ENCODE data around the gene RNF10.
"Not testable (repeated sequence)": the region's sequence is repeated elsewhere in the genome, so short reads cannot be mapped to it uniquely, and the experiment has no call there.

RNF10 gene

GRCh38 chr12:120522568-120522967, 11.6 kb upstream of the RNF10 start:
- no peak for DNase-seq (ENCODE audit: low read depth)
- H3K4me3 ChIP-seq (ENCODE audit: low read depth, low read length), result no peak overlapping the region
- in situ Hi-C loops (cut with HindIII; ENCODE audit: low sequenced_read_pairs), result no loop called here
- TF ChIP-seq CTCF (IDR thresholded peaks at IDR 0.05; ENCODE audit: low read depth, low read length, missing control alignments), result no peak

GRCh38 chr12:120528861-120529525, 5.2 kb upstream of the RNF10 start, which contains the start of gene COQ5:
TSS of gene COQ5 (minus strand) at chr12:120529158. CDS start at chr12:120529141, 17 bp downstream.
- peak; percentile 62 for DNase-seq (ENCODE audit: low read depth)
- peak within 1 kb of the TSS; percentile 65 for H3K4me3 ChIP-seq (ENCODE audit: low read depth, low read length)
- TF ChIP-seq CTCF (IDR thresholded peaks at IDR 0.05; ENCODE audit: low read depth, low read length, missing control alignments), result no peak
- in situ Hi-C loops (cut with HindIII; ENCODE audit: low sequenced_read_pairs), result no loop called here

GRCh38 chr12:120529641-120530417, 4.3 kb upstream of the RNF10 start:
- no peak for TF ChIP-seq CTCF (IDR thresholded peaks at IDR 0.05; ENCODE audit: low read depth, low read length, missing control alignments)
- DNase-seq (ENCODE audit: low read depth), result no peak
- H3K4me3 ChIP-seq (ENCODE audit: low read depth, low read length), result peak overlapping the region; percentile 65
- in situ Hi-C loops (cut with HindIII; ENCODE audit: low sequenced_read_pairs), result no loop called here

GRCh38 chr12:120530418-120530761, 3.8 kb upstream of the RNF10 start:
- in situ Hi-C loops (cut with HindIII; ENCODE audit: low sequenced_read_pairs); H3K4me3 ChIP-seq (ENCODE audit: low read depth, low read length): not testable (repeated sequence)

GRCh38 chr12:120532701-120533238, 1.4 kb upstream of the RNF10 start:
- in situ Hi-C loops (cut with HindIII; ENCODE audit: low sequenced_read_pairs), result no loop called here
- DNase-seq (ENCODE audit: low read depth), result no peak
- TF ChIP-seq CTCF (IDR thresholded peaks at IDR 0.05; ENCODE audit: low read depth, low read length, missing control alignments), result no peak
- no peak overlapping the region for H3K4me3 ChIP-seq (ENCODE audit: low read depth, low read length)

More at GRCh38 chr12:120530418-120530761, 3.8 kb upstream of the RNF10 start:
- DNase-seq (ENCODE audit: low read depth), result not testable (repeated sequence)

GRCh38 chr12:120534703-120535655, 823 bp downstream of the RNF10 start:
- DNase-seq (ENCODE audit: low read depth), result peak; percentile 81
- in situ Hi-C loops (cut with HindIII; ENCODE audit: low sequenced_read_pairs), result no loop called here
- H3K4me3 ChIP-seq (ENCODE audit: low read depth, low read length), result peak overlapping the region; percentile 98
- TF ChIP-seq CTCF (IDR thresholded peaks at IDR 0.05; ENCODE audit: low read depth, low read length, missing control alignments), result no peak

Measured in astrocyte of the cerebellum (primary cell).